ENCODE measurements around the gene PTPN4.

GRCh38 chr2:119932809-119933208 is 173.1 kb downstream of the PTPN4 start:
- TF ChIP-seq CTCF (IDR thresholded peaks at IDR 0.05 in 2 of 3, conservative IDR thresholded peaks at IDR 0.05 in 1 of 3; ENCODE audit: control insufficient read depth in 2 of 3, extremely low read depth in 1 of 3, insufficient read depth in 1 of 3, low read depth in 3 of 3, low read length in 3 of 3) (no peak), EZH2 (IDR thresholded peaks at IDR 0.05; ENCODE audit: borderline replicate concordance, control insufficient read depth, low read depth, low read length) (no peak), POLR2A (IDR thresholded peaks at IDR 0.05; ENCODE audit: low read depth, low read length) (no peak), USF1 (IDR thresholded peaks at IDR 0.05; ENCODE audit: borderline replicate concordance, extremely low read length, insufficient read depth, low read depth, low read length) (no peak), MYC (IDR thresholded peaks at IDR 0.05; ENCODE audit: insufficient read depth, insufficient read length, insufficient replicate concordance, low read length, severe bottlenecking) (no peak), ATF7 (IDR thresholded peaks at IDR 0.05; ENCODE audit: low read depth) (no peak), ZBTB40 (IDR thresholded peaks at IDR 0.05; ENCODE audit: borderline replicate concordance) (no peak), ZNF274 (IDR thresholded peaks at IDR 0.05; ENCODE audit: insufficient read depth, insufficient read length) (no peak), NKRF (conservative IDR thresholded peaks at IDR 0.05) (no peak), POLR2AphosphoS5 (IDR thresholded peaks at IDR 0.05; ENCODE audit: low read length) (no peak), ZNF687 (IDR thresholded peaks at IDR 0.05) (no peak), SP1 (IDR thresholded peaks at IDR 0.05; ENCODE audit: low read depth, low read length) (no peak), E2F8 (IDR thresholded peaks at IDR 0.05; ENCODE audit: low read depth, partially characterized antibody) (no peak), NRF1 (conservative IDR thresholded peaks at IDR 0.05; ENCODE audit: low read depth, low read length) (no peak)

All from GM12878 (cell line).